HFFc6 (cell line): Measurements from ENCODE around the gene SLC39A3. TPM values are rescaled to one million over a fixed set of nuclear protein-coding genes. Genes with fewer than 3 reads are reported as not detected.

Source experiments
- DNase-seq: peaks from one replicate; pipeline ENCODE4 v3.0.0-alpha.2; 2018
- H3K27ac Mint-ChIP-seq: 2 replicates; pipeline ENCODE4 v1.8.0; 2020; ENCODE audit warnings: mild to moderate bottlenecking, mixed read lengths
- H3K27me3 Mint-ChIP-seq: 2 replicates; pipeline ENCODE4 v1.8.0; 2021; ENCODE audit warnings: mild to moderate bottlenecking, moderate library complexity, mixed read lengths; ENCODE audit not compliant: insufficient read depth
- H3K36me3 Mint-ChIP-seq: 2 replicates; pipeline ENCODE4 v1.8.0; 2021; ENCODE audit warnings: low read depth, mixed read lengths
- H3K4me1 Mint-ChIP-seq: 2 replicates; pipeline ENCODE4 v1.8.0; 2020; ENCODE audit warnings: low read depth, mixed read lengths
- H3K4me3 Mint-ChIP-seq: 2 replicates; pipeline ENCODE4 v1.8.0; 2020; ENCODE audit warnings: mild to moderate bottlenecking, moderate library complexity, mixed read lengths
- H3K9me3 Mint-ChIP-seq: 2 replicates; pipeline ENCODE4 v1.8.0; 2020; ENCODE audit warnings: mild to moderate bottlenecking, mixed read lengths
- total RNA-seq, 6 experiments: library from RNA; stranded (reverse); fragmentation: NEBNext Ultra II Directional; extraction: Animal tissue kit (Norgen Biotek cat#: 25700); gene quantifications; 2 replicates in 1 of 6; 3 replicates in 5 of 6; pipeline ENCODE4 v1.2.3, GENCODE V29; 2021
- TF ChIP-seq, protein P1 (sequence below): fragments of 200-600 bp; sonication (generic); IDR thresholded peaks from 2 replicates; pipeline ENCODE4 v1.5.0; 2021; ENCODE audit warnings: antibody characterized with exemption, mild to moderate bottlenecking

Gene SLC39A3
- total RNA-seq, 6 experiments from 2014 or later: 39.2 to 49.1 (median 42.5) TPM

DNA sequence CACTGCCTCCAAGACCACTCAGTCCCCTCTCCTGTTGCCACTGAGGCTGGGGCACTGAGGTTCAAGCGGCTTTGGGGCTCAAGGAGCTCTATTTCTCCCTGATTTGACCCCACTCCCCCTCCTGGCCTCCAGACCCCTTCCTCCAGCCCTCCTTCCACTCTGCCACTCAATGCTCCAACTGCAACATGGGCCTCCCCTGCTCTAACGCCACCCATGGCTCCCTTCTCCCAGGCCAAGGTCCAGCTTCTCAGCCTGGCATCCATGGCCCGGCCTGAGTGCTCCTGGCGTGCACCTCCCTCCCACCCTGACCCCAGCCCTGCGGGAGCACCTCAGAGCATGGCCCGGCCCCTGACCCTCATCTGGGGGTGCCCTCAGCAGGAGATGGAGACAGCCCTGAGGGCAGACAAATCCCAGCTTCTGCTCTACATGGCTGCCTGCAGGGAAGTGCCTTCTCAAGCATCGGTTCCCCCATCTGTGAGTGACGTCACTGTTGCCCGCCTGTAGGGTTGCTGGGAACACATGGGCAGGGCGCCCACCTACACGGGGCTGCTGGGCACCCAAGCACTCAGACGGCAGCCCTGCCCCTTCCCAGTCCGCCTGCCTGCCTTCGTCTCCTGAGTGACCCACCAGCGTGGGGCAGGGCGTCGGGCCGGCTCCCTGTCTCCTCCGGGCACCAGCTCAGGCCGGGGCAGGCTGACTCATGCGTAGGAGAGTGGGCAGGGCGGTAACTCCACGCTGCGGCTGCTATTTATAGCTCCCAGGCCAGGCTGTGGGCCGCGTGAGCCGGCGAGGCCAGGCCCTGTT, 17.1 kb downstream of the SLC39A3 start:
- Mint-ChIP-seq H3K9me3 (no peaks in the 10 kb centered on the region), H3K4me3 (peak overlapping the region; percentile 43; the same call in 1 of the 2 replicates), H3K27ac (peak overlapping the region; percentile 81), H3K4me1 (peaks cover 26% of the 10 kb centered on the region), H3K27me3 (peaks cover 4% of the 10 kb centered on the region), H3K36me3 (no peaks in the 10 kb centered on the region)
- TF ChIP-seq, protein P1, sequence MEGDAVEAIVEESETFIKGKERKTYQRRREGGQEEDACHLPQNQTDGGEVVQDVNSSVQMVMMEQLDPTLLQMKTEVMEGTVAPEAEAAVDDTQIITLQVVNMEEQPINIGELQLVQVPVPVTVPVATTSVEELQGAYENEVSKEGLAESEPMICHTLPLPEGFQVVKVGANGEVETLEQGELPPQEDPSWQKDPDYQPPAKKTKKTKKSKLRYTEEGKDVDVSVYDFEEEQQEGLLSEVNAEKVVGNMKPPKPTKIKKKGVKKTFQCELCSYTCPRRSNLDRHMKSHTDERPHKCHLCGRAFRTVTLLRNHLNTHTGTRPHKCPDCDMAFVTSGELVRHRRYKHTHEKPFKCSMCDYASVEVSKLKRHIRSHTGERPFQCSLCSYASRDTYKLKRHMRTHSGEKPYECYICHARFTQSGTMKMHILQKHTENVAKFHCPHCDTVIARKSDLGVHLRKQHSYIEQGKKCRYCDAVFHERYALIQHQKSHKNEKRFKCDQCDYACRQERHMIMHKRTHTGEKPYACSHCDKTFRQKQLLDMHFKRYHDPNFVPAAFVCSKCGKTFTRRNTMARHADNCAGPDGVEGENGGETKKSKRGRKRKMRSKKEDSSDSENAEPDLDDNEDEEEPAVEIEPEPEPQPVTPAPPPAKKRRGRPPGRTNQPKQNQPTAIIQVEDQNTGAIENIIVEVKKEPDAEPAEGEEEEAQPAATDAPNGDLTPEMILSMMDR: no peak
- peak; percentile 87 for DNase-seq

DNA sequence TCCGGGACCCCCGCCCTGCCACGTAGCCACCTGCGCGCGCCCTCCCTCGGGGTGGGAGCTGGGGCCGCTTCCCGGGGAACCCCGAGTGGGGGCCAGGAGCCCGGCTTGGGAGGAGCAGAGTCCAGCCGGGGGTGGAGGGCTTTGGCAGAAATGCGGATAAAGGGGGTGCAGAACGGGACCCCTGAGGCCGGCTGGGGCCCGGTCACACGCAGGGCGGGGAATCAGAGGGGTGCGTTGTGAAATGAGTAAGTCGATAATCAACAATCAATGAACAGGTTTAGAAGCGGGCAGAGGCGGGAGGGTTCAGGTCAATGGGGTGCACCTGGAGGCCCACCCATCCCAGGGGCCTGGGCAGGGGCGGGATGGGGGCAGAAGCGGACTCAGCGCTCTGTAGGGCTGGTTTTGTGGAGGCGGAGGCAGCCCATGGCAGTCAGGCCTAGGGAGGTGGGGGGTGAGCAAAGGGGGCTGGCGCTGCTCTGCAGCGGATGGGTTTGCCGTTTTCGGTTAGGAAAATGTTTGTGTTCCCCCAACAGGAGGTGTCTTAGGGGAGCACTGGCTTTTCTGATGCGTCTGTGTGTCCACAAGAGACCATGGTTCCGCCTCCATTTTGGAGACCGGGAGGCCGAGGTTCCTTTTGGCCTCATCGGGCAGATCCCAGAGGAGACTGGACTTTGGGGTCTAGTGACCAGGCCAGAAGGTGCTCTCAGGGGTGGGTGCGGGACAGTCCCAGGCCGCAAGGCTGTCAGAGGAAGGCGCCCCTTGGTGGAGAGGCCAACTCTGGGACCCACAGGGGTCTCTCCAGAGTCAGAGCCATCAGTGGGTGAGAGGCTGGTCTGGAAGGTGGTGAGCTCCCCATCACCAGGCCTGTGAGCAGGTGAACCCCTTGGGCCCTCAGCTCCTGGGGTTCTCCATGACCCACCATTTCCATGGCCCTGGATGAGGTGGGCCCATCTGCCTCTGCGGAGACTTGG, 18.0 kb downstream of the SLC39A3 start:
- Mint-ChIP-seq H3K9me3 (no peaks in the 10 kb centered on the region), H3K27ac (peak overlapping the region; percentile 7; the same call in 1 of the 2 replicates), H3K36me3 (no peaks in the 10 kb centered on the region), H3K4me1 (peaks cover 26% of the 10 kb centered on the region), H3K4me3 (peak overlapping the region; percentile 71), H3K27me3 (peaks cover 4% of the 10 kb centered on the region)
- TF ChIP-seq, protein P1: no peak
- DNase-seq: no peak

- DNase-seq: no peak
- peaks cover 4% of the 10 kb centered on the region for H3K27me3 Mint-ChIP-seq
- peaks cover 26% of the 10 kb centered on the region for H3K4me1 Mint-ChIP-seq
Measured at GRCh38 chr19:2720777-2721569, 18.8 kb downstream of the SLC39A3 start, which contains the start of gene DIRAS1. TSS of gene DIRAS1 (minus strand) at chr19:2721372. CDS start at chr19:2717806, 3,566 bp downstream.

DNA sequence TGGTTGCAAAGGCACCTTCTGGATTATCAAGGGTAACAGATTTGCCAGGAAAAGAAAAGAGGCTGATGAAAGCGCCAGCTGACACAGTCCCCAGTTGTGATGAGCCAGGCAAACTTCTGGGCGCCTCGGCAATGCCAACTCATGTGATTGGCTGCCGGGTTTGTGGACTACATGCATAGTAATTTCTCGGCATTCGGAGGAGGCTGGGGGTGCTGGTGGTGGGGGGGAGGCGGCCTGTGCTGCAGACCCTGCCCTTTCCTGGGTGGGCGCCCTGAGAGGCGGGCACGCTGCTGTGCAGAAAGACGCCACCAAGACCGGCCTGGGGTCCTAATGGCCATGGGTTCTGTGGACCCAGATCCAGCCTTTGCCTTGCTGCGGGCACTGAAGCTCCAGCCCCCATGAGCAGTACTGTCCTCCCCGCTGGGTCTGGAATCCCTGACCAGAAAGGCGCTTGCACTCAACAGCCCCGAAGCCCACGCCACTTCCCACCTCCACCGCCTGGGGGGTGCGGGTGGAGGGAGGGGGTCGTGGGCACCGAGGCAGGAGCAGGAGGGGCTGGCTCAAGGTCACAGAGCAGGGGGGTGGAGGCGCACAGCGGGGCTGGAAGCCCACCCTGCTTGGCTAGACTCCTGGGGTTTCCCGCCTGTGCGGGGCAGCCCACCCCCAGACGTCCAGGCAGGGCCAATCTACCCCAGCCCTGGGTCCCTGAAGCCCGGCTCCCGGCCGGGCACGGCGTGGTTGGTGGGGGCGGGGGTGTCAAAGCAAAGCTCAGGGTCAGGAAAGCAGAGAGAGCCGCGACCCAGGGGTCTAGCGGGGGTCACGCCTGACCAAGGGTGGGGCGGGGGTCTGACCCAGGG, 19.7 kb downstream of the SLC39A3 start:
- Mint-ChIP-seq H3K27ac (peak overlapping the region; percentile 55; the same call in 1 of the 2 replicates), H3K27me3 (peaks cover 7% of the 10 kb centered on the region), H3K36me3 (peaks cover 9% of the 10 kb centered on the region), H3K4me3 (peak overlapping the region; percentile 78), H3K9me3 (peaks cover 9% of the 10 kb centered on the region), H3K4me1 (peaks cover 26% of the 10 kb centered on the region)
- TF ChIP-seq, protein P1: peak; percentile 34; the same call in 1 of the 2 replicates
- peak; percentile 33 for DNase-seq

More at GRCh38 chr19:2720777-2721569, 18.8 kb downstream of the SLC39A3 start, which contains the start of gene DIRAS1:
- H3K27ac Mint-ChIP-seq: peak within 1 kb of the TSS; percentile 7; the same call in 1 of the 2 replicates
- TF ChIP-seq, protein P1: no peak
- peaks cover under 1% of the 10 kb centered on the region for H3K9me3 Mint-ChIP-seq
- H3K36me3 Mint-ChIP-seq: peaks cover under 1% of the 10 kb centered on the region
- H3K4me3 Mint-ChIP-seq: peak within 1 kb of the TSS; percentile 78
